OCI-M1 (cell line): Measurements from ENCODE around the gene SLC35B1.

Experiments
- DNase-seq: peaks from one replicate; lab custom pipeline; 2025; lab: John Stamatoyannopoulos, UW

SLC35B1 gene

GRCh38 chr17:49670641-49671040 is 37.1 kb downstream of the SLC35B1 start:
- DNase-seq: no peak

GRCh38 chr17:49670002-49670401 is 37.8 kb downstream of the SLC35B1 start:
- no peak for DNase-seq

GRCh38 chr17:49667854-49668253 is 39.9 kb downstream of the SLC35B1 start:
- DNase-seq: no peak

- DNase-seq: no peak
Observed at GRCh38 chr17:49664706-49665211, 43.0 kb downstream of the SLC35B1 start.

- DNase-seq: no peak
Observed at GRCh38 chr17:49659661-49660382, 47.9 kb downstream of the SLC35B1 start.

- DNase-seq: peak; percentile 16
Observed at GRCh38 chr17:49656247-49656646, 51.5 kb downstream of the SLC35B1 start.
